CD4-positive, alpha-beta T cell treated with Interleukin-10 for 1 hour (primary cell): ENCODE measurements around the gene CYP2A6.
"Not testable (repeated sequence)": the region's sequence is repeated elsewhere in the genome, so short reads cannot be mapped to it uniquely, and the experiment has no call there.

Experiments
- DNase-seq: peaks from one replicate; pipeline ENCODE4 v3.0.0-alpha.2; 2020

CYP2A6 gene

DNA sequence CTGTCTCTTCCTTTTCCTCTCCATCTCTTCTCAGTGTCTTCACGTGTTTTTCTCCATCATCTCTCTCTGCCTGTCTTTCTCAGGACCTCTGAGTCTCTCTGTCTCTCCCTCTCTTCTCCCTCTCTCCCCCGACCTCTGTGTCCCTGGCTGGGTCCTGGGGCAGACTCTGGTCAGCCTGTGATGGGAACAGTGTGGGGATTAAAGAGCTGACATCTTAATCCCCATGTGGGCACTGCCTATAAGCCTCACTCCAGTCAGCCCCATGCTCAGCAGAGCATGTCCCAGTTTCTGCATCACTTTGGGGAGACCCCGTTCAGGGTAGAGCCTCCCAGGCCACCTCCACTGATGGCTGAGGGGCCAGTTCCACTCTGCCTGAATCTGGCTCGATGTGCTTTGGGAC lies 35.0 kb downstream of the CYP2A6 start:
- DNase-seq: no peak

DNA sequence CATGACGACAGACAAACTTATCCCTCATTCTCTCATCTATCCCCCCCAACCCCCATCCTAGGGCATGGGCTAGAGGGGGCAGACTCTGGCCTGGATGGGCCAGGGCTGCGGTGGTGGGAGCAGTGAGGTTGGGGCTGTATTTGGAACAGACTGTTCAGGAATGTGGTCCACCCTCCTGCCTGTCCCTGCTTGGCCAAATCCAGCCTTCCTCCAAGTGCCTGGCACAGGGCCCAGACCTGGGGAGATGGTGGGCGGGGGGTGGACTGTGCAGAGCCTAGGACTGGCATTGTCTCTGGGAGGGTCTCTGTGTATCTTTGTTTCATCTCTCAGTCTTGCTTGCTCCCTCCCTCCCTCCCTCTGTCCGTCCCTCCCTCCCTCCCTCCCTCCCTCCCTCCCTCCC lies 37.1 kb downstream of the CYP2A6 start:
- DNase-seq: no peak

DNA sequence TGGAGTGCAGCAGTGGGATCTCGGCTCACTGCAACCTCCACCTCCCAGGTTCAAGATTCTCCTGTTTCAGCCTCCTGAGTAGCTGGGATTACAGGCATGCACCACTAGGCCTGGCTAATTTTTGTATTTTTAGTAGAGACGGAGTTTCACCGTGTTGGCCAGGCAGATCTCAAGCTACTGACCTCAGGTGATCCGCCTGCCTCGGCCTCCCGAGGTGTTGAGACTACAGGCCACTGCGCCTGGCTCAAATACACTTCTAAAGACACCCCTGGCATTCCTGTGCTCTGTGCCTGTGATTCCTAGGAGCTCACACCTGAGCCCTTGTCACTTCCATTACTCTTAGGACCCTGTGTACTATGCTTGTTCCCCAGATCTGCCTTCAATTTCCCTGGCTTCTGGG lies 37.7 kb downstream of the CYP2A6 start:
- not testable (repeated sequence) for DNase-seq

DNA sequence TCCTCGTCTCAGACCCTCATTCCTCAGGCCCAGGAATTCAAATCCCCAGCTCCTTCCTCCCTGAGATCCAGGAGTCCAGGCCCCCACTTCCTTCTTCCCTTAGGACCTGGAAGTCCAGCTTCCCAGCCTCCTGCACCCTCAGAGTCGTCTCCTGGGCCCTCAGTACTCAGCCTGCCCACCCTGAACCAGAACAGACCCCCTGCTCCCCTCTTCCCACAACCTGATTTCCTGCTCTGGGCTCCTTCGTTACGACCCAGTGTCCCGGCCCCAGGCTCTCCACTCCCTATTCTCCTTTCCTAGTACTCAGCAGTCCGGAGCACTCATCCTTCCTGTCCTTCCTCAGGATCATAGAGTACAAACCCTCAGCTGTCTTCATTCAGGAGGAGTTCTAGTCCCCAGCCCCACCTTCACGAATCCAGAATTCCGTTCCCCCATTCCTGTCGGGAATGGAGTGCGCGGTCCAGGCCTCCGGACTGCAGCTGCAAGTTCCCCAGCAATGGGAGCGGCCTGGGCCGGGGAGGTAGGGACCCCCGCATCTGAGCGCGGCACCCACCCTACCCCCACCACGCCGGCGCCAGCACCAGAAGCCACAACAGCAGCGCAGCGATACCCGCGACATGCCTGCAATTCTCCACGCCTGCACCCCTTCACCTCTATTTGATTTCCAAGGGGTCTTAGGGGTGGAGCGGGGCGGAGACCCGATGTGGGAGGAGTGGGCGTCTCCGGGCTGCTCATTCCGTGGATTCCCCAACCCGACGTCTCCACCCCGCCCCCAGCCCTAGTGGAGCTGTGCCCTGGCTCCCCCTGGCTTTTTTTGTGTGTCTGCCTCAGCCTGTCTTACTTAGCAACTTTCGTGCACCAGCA lies 38.5 kb downstream of the CYP2A6 start:
- DNase-seq: peak; percentile 34

DNA sequence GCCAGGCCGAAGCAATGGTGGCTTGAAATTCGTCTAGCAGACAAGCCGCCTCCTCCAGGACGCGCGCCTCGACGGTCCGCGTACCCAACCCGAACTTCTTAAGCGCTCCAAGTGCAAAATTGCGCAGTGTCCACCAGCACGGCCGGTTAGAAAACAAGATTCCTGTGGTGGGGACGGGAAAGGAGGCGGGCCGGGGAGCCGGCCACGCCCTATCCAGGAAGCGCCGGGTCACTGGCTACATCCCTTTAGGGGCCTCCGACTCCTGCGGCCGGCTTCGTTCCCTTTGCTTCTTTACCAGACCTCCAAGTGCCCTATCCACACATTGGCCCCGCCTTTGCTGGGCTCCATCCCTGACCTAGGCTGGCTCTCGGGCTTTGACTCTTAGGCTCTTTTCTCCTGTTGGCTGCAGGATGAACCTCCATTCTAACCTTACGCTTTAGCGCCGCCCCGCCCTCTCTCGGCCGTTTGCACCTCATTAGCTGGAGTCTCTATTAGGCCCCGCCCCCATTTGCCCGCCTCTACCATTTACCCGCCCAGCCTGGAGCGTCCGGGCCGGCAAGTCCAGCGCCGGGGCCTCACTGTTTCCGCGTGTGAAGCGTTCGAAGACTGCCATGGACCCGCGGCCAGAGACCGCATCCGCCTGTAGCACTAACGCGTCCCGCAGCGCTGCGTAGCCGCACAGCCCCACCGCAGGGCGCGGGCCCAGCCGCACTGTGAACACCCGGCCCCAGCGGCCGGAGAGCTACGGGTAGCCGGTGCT lies 39.4 kb downstream of the CYP2A6 start:
- peak; percentile 63 for DNase-seq

DNA sequence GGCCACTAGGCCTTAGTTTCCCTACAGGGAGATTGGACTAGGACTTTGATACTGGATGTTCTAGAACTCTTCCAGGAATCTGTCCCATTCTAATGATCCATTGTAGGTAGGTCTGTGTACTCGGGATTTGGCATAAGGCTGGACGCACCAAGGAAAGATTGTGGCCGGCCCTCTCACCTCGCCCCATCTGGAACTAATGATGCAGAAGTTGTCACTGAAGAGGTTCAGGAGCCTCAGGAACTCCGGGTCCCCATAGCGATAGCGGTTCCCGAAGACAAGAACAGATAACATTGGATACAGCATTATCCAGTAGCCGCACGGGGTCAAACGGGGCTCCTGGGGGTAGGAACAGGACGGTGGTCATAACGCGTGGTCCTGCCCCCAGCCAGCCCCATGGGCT lies 40.1 kb downstream of the CYP2A6 start:
- DNase-seq: no peak

DNA sequence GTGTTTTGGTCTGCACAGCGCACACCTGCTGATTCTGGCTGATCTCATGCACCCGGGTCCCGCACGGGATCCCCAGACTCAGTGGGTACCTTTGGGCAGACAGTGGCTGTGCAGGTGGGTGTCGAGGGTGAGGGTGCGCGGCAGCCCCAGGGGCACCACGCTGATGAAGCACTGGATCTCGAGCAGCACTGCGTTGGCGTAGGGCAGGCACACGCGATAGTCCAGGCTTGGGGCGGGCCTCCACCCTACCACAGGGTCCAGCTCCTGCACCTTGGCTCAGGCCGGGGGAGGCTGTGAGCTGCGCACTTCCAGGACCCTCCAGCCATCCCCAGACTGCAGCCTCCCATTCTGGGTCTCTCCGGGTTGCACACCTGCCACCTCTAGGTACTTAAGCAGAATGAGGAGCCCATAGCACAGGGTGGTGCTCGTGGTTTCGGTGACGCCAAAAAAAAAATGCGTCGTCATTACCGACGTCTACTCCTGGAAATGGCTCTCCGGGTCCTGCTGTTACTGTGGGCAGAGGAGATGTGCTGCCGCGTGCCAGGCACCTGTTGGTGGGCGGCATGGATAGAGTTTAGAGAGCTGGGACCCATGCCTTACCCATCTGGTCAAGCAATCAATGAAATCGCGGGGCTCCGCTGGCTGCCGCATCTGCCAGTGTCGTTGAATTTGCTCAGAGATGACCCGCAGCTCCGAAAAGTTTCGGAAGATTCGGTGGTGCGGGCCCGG lies 40.7 kb downstream of the CYP2A6 start:
- no peak for DNase-seq

DNA sequence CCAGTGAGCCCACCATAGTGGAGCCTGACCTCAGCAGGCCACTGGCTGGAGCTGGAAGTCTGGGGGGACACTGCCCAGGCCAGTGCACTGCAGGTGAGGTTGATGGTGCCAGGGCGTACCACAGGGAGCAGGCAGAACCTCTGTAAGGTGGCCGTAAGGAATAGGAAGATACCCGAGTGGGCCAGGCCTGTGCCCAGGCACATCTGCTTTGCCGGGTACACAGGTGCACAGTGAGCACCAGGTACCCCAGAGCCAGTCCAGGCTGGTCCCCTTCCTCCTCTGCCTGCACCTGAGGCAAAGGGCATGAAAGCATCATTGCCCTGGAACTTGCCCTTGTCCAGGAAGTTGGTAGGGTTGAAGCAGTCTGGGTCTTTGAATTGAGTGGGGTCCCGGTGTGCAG lies 41.8 kb downstream of the CYP2A6 start:
- DNase-seq: no peak

DNA sequence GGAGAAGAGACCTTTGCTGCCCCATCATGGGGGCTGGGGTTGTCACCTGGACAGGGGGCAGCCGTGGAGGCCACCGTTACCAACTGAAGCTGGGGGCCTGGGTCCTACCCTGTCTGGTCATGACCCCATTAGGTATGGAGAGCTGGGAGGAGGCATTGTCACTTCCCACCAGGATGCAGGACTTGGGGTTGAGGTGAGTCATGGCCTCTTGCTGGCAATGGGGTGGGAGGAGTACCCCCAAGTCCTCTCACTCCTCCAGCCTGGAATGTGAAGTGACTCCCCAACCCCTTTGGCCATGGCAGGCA lies 42.3 kb downstream of the CYP2A6 start:
- DNase-seq: no peak

DNA sequence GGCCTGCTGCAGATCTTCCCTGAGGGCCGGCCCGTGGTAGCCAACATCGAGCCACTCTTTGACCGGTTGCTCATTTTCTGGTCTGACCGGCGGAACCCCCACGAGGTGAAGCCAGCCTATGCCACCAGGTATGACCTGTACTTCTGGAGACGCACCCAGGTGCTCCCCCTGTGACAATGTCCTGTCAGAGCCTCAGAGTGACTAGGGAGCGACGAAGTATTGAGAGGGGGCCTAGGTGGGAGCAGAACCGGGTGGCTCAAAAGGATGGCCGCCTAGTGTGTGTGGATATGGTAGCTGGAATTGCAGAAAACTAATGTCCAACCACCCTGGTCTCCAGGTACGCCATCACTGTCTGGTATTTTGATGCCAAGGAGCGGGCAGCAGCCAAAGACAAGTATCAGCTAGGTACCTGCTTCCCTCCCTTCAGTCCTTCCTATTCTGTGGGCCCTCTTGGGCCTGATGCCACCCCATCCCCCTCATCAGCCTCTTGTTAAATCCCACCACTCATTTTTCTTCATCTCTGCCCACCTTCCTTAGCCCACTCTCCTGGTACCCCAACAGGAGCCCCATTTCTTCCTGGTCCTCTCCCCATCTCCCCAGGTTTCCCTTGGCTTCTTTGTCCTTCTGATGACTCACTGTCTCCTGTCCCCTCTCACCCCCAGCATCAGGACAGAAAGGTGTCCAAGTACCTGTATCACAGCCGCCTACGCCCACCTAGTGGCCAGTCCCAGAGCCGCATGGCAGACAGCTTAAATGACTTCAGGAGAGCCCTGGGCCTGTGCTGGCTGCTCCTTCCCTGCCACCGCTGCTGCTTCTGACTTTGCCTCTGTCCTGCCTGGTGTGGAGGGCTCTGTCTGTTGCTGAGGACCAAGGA lies 42.9 kb downstream of the CYP2A6 start:
- DNase-seq: peak; percentile 51

DNA sequence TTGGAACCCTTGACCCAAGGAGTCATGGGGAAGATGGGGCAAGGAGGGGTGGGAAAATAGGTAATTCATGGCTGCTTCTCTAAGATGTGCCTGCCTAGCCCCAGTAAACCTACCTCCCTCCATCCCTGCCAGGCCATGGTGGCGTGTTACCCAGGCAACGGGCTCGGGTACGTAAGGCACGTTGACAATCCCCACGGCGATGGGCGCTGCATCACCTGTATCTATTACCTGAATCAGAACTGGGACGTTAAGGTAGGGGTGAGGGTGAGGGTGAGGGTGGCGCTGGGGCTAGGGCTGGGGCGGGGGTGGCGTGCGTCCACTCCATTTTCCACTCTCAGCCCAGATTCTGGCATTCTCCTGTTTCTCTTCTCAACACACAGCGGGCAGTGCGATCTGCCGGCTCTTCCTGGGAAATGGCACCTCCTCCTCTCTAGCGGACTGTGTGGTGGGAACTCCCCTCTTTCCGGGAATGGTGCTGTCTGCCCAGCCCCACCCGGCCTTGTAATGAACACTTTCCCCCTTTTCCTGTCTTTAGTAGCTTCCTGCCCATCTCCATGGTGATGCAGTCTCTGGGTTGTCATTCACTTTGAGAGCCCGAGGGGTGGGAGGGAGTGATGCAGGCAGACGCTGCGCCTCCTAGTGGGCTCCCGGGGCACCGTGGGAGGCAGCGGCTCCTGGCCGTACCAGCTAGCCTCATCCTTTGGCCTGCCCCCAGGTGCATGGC lies 43.7 kb downstream of the CYP2A6 start:
- peak; percentile 94 for DNase-seq

DNA sequence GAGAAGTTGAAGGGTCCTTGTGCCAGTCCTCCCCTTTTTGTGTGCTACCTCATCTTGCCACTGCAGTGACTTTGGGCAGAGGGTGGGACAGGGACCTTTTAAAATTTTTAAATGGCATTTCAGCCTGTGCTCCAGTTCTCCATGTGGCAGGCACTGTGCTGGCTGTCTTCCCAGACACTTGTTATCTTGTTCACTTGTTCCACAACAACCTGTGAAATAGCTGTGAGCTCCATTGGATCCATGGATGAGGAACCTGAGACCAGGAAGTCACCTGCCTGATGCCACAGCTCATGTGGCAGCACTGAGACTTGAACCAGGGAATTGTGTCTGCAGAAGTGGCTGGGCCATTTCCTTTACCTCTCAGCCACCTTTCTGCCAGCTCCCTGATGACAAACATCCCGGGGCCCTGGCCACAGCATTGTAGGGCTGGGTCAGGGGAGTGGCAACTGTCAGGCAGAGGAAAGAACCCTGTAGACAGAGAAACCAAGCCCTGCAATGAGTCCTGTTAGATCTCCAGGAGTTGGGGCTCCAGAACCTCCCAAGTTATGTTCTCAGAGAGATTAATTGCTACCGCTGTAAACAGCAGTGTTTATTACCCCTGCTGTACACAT lies 44.9 kb downstream of the CYP2A6 start:
- DNase-seq: peak; percentile 70

DNA sequence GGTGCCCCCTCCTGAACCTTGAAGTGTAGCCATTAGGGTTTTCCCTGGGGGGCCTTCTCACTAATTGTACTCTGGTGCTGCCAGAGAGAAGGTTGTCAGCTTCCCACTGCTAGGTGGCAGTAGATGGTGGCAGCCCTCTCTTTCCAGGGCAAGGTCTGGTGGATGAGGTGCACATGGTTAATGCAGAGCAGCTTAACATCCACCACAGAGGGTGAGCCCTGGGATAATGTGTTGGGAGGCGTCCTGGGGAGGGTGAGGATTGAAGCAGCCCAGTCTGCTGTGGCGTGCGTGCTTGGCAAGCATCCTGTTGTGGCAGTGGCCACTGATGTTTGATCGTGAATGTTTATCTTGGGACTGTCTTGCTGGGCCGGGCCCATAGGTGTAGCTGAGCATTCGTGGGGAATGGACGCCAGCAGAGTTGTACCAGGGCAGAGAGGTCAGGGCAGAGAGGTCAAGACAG lies 45.4 kb downstream of the CYP2A6 start:
- peak; percentile 39 for DNase-seq

DNA sequence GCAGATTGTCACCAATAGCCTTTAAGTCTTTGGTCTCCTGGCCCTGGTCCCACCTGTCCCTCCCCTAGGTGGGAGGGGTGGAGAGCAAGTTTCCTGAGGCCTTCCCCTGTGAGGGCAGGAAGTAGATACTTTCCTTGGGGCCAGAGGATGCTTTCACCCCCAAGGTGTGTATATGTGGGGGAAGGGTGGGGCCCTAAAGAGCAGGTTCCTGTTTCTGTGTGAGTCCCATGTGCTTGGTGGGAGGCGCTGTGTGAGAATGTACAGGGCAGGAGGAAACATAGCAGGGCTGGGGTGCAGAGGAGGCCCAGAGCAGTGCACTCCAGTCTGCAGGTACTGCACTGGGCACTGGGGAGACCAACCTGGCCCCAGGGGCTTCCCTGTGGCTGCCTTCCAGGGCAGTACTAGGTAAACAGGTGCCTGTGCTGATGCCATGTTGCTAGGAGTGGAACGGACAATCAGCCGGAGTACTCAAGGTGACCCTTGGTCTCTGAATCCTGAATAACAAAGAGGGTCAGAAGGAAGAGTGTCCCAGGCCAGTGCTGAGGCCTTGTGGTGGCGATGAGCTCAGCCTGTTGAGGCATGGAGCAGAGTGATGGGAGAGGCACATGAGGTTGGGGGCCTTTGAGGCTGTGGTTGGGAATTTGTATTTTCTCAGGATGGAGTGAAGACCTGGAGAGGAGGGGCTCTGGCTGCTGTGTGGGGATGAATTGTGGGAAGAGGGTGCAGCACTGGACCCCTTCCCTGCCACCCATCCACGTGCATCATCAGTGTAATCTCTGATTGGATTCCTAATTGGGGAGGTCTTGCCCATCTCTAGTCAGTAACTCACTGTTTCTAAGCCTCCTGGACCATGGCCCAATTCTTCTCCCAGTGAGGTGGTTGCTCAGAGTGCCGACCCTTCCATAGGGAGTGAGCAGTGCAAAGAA lies 46.1 kb downstream of the CYP2A6 start:
- DNase-seq: peak; percentile 91

DNA sequence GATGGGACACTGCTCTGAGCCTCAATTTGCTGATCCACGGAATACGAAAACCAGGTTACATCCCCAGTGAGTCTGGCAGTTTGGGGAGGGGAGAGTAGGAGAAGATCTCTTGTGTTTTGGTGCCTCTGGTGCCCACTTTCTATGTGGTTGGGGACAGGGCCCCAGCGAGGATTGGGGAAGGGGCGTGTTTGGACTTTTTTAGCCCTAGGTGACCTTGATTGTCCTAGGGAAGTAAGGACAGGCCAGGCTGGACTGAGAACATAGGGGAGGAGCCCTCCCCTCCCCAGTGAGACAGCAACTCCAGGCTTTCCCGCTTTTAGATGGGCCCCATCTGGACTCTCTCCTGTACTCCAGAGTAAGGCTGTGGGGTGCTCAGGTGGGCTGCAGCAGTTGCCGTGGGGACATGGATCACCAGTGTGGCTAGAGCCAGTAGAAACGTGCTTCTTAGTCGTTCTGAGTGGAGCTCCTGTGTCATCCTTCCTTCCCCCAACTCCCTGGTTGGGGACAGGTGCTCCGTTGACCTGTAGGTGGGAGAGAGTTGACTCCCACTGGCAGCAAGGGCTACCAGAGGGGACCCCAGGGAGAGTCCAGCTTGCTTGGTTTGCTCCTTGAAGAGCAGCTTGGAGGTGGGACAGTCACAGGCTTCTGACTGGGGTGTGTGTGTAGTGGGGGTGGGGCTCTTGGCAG lies 46.9 kb downstream of the CYP2A6 start:
- peak; percentile 11 for DNase-seq

DNA sequence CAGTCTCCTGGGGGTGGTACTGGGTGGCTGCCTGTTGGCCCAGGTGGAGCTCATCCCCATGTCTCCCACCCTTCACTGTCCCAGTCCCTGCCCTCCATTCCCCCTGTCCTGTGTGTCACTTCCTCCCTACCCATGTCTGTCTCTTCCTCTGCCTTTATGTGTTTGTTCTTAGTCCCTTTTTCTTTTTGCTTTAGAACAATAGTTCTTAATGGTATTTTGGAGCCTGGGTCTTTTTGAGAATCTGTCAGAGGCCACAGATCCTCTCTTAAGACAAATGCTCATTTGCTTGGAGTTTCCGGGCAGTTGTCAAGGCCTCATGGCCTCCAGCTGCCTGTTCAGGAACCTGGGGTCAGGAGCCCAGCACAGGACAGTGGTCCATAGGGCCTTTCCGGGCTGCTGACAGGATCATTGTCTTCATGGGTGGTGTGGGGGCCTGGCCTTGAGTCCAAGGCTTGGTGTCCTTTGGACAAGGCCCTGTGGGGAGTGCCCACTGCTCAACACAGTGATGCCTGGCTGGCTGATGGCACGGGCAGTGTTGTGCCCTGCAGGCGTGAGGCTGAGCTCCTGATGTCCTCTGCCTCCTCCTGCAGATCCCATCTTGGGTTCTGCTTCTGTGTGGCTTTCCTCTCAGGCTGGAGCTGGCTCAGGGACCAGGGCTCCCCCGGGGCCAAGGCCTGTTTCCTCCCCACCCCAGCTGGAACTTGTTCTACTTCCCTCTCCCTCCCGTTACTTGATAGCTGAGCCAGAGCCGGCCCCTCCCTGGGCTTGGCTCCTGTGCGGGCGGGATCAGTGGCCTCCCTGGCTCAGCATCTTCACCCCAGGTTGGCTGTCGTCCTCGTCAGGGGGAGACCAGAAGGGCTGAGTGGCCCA lies 47.7 kb downstream of the CYP2A6 start:
- DNase-seq: peak; percentile 27

DNA sequence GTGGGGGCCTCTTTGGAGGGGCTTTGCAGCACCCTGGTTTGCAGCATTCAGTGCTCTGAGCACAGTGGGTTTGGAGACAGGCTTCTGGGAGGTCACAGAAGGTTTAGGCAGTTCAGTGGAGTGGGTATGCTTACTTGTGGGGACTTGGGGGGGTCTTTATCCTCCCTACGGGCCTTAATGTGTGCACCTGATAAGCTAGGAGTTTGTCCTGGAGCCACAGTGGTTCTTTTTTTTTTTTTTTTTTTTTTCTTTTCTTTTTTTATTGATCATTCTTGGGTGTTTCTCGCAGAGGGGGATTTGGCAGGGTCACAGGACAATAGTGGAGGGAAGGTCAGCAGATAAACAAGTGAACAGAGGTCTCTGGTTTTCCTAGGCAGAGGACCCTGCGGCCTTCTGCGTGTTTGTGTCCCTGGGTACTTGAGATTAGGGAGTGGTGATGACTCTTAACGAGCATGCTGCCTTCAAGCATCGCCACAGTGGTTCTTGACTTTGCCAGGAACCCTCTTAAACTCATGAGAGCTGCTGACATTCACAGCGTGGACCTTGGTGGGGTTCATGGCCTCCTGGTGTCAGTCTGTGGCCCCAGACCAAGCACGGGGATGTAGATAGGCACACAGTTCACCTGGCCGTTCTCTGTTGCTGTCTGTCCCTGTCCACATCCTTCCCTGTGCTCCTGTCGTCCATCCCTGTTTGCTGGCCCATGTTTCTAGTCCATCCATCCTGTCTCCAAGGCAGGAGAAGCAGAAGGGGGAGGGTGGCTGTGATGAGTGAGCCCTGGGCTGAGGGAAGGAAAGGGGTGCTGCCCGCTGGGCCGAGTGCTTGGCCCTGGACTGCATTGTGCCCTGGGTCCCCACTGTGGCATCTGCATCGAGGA lies 48.6 kb downstream of the CYP2A6 start:
- DNase-seq: peak; percentile 10

DNA sequence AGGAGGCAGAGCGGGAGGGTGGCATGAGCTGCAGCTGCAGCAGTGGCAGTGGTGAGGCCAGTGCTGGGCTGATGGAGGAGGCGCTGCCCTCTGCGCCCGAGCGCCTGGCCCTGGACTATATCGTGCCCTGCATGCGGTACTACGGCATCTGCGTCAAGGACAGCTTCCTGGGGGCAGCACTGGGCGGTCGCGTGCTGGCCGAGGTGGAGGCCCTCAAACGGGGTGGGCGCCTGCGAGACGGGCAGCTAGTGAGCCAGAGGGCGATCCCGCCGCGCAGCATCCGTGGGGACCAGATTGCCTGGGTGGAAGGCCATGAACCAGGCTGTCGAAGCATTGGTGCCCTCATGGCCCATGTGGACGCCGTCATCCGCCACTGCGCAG lies 49.3 kb downstream of the CYP2A6 start:
- DNase-seq: no peak
